LNCAP (cell line): Measurements from ENCODE around the gene TOP1.

Experiments used
- TF ChIP-seq, protein P1 (sequence below): fragments of 450-650 bp; IDR thresholded peaks from 2 replicates; pipeline ENCODE4 v1.5.1; 2017; ENCODE audit warnings: mild to moderate bottlenecking

TOP1 gene

DNA sequence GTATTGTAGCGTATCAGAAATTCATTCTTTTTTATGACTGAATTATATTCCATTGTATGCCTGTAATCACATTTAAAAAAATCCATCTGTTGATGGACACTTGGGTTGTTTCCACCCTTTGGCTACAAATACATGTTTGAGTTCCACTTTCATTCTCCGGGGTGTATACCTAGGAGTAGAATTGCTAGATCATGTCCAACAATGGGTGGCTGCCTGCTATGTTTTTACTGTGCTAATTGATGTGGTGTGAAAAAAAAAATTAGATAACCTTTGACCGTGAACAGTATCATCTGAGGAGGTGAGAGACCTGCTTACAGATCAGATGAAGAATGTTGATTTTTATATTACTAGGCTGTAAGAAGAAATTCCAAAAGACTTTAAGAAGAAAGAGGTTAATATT is 37.1 kb downstream of the TOP1 start:
- TF ChIP-seq, protein P1, sequence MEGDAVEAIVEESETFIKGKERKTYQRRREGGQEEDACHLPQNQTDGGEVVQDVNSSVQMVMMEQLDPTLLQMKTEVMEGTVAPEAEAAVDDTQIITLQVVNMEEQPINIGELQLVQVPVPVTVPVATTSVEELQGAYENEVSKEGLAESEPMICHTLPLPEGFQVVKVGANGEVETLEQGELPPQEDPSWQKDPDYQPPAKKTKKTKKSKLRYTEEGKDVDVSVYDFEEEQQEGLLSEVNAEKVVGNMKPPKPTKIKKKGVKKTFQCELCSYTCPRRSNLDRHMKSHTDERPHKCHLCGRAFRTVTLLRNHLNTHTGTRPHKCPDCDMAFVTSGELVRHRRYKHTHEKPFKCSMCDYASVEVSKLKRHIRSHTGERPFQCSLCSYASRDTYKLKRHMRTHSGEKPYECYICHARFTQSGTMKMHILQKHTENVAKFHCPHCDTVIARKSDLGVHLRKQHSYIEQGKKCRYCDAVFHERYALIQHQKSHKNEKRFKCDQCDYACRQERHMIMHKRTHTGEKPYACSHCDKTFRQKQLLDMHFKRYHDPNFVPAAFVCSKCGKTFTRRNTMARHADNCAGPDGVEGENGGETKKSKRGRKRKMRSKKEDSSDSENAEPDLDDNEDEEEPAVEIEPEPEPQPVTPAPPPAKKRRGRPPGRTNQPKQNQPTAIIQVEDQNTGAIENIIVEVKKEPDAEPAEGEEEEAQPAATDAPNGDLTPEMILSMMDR: no peak

DNA sequence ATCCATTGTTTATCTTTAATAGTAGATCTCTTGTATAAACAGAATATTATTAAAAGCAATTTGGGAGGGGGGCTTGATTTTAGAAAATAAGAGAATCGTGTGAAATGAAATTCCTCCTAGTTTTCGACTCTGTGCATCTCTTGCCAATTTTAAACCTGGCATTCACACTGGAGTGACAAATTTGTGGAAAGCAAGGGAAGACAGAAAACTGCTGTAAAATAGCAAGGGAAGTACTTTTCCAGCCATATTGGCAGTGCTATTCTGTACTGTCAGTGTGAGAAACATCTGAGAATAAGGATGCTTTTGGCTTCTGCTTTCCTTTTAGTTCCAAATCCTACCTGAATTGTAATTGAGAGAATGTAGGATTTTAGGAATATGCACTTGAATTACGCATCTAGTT is 40.2 kb downstream of the TOP1 start:
- TF ChIP-seq, protein P1: no peak

DNA sequence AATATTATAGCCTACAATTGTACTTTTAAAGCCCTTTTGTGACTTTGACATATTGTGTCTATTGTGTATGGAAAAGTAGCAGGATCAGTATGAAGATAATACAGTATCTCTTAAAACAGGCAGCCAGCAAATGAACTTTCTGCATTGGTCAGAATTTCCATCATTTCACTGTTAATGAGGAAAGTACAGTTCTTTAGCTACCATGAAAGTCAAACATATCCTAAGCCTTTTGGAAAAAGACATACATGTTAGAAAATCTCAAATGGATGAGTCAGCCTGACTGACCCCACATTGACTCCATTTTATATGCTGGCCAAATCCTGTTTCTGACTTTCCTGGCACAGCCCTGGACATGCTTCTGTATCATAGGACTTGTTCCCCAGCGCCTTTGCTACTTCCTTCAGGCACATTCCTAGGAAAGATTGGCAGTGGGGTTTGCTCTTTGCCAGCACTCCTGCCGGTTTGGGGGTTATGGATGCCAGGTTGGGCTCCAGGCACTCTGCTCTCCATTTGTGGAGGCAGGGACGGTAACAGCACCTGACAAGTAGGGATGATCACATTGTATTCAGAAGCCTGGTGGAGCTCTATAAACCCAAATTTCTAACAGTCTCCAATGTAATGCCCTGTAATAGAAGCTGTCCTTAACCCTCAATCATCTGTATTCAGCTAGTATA is 43.7 kb downstream of the TOP1 start:
- TF ChIP-seq, protein P1: no peak

DNA sequence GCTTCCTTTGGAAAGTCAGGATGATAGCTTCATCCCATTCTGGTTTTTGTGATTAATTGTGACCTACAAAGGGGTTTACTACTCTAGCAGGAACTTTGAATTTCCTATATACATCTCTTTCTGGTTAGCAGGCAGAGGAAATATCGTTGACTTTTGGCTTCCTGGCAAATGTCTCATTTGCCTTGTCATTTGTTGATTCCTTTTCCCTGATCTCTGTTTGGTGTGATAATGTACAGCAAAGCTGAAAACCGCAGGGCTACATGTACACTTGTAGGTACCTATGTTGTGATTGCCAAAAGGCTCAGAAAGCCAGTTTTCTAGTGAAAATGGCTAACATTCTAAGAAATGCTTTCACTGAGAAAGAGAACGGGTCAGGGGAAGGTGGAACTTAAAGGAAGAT is 44.3 kb downstream of the TOP1 start:
- TF ChIP-seq, protein P1: no peak

DNA sequence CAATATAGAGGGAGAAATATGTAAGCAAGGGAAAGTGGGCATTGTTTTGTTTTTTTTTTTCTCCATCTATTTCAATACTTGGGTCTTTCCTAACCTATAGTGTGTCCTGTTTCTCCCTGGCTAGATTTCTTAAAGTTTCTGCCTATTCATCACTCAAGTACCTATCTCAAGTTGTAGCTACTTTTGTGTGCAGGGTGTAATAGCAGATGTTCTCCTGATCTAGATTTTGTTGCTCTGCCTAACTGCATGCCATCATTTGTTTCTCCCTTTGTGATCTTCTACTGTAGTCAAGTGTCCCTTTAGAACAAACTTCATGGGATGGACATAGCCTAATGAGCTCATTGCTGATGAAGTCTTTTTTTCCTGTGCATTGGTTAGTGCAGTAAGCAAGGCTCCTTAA is 45.8 kb downstream of the TOP1 start:
- TF ChIP-seq, protein P1: no peak

DNA sequence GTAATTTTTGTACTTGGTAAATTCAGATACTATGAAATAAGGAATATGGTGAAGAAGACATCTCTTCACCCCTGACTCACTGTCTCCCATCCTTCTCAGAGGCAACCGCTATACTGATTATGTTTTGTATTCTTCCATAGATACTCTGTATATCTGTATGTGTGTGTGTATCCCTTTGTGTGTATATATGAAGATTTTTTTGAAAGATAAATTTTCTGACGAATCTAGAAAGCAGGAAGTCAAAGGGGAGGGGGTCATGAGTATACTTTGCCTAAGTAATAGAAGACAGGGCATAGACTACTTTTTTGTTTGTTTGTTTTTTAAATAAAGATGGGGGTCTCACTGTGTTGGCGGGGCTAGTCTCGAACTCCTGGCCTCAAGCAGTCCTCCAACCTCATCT is 48.2 kb downstream of the TOP1 start:
- TF ChIP-seq, protein P1: no peak

DNA sequence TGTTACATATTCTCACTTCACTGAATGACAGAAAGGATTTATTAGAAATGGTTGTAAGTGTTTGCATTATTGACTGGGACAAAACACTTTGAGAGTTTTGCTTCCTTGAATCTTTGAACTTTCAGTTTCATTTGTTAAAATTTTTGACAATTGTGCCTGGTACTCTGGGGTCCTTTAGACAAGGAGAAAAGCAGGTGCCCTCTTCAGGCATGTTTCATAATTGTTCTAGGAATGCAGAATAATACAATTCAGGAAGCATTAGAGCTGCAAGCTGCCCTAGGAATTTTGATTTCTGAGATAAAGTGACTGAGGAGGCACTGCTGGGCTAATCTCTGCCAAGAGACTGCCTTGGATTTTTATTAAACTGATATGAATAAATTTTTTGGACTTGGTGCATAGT is 49.7 kb downstream of the TOP1 start:
- TF ChIP-seq, protein P1: peak; percentile 57; the same call in 1 of the 2 replicates

DNA sequence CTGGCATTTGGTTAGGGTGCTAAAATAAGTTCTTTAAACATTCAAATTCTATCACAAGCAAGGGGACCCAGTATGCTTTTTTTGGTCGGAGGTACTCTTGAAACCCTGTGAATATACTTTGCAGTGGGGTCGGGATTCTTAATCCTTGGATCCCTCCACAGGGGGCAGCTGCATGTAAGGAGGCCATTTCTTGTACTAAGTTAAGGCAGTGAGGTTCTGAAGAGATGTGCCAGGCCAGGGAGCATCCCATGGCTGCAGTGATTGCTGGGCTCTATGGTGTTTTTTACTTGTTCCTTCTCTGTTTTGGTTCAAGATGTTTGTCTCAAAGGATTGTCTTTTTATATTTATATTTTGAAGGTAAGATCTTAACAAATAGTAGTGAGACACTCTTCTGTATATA is 50.4 kb downstream of the TOP1 start:
- TF ChIP-seq, protein P1: no peak
